ENCODE data around the gene CEBPE.

The CEBPE gene

GRCh38 chr14:23118506-23119362 lies at the start of gene CEBPE:
TSS of gene CEBPE (minus strand) at chr14:23119255. CDS start at chr14:23119091, 164 bp downstream.
- DNase-seq = no peak

DNA sequence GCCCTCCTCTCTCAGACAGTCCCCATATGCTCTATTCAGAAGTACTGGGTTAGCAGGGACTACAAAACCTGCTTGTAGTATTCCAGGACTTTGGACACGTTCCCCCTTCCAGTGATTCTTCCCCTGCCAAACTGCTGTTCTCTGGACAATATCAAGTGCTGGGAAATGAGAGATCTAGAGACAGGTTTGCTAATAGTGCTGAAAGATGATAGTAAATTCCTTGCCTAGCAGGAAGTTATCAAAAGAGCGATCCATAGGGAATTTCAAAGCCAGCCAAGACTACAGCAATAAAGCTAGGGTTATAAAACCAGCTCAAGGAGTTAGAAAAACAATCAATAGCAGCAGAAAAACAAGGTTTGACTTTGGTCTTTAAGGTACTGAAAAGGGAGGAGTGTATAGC lies 49.2 kb upstream of the CEBPE start:
- no peak for DNase-seq

- no peak for DNase-seq
These were observed 48.2 kb upstream of the CEBPE start for GRCh38 chr14:23167116-23167847.

DNA sequence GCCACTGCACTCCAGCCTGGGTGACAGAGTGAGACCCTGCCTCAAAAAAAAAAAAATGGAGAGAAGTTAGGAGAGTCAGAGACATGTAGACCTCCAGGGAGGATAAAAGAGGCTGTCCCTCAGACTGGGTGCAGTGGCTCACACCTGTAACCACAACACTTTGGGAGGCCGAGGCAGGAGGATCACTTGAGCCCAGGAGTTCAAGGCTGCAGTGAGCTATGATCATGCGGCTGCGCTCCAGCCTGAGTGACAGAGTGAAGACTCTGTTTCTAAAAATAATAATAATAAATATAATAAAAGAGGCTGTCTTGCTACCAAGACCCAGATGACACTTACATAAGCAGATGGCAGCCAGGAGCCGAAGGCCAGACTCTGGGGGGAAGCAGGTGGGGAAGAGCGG lies 45.9 kb upstream of the CEBPE start:
- no peak for DNase-seq

DNA sequence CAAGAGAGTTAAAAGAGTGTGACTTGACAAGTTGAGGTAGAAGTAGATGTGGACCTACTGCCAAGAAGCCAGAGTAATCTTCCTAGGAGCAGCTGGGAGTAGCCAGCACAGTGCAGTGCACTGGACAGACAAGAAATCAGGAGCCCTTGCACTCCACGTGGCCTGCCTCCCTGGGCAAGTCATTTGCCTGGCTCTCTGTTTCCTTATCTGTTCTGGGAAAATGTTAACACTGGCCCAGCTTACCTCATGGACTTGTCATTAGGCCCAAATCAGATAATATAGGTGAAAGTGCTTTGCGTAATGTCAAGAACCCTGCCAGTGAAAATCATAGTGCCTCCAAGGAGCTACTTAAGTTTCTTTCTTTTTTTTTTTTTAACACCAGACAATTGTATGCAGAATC lies 45.2 kb upstream of the CEBPE start:
- no peak for DNase-seq

DNA sequence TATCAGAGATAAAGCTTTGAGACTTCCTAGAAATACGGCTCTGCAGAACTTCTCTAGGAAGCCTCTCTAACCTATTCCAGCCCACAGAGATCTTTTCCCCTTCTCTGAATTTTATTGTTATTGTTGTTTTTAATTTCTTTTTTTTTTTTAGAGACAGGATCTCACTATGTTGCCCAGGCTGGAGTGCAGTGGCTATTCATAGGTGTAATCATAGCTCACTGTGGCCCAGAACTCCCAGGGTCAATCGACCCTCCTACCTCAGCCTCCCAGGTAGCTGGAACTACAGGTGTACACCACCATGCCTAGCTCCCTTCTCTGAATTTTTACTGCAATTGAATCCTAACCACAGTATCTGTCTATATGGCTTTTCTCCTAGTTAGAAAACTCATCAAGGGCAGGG lies 44.8 kb upstream of the CEBPE start:
- DNase-seq = no peak

GRCh38 chr14:23162800-23163199 lies 43.7 kb upstream of the CEBPE start:
- no peak for DNase-seq

GRCh38 chr14:23162005-23162404 lies 43.0 kb upstream of the CEBPE start:
- no peak for DNase-seq

DNA sequence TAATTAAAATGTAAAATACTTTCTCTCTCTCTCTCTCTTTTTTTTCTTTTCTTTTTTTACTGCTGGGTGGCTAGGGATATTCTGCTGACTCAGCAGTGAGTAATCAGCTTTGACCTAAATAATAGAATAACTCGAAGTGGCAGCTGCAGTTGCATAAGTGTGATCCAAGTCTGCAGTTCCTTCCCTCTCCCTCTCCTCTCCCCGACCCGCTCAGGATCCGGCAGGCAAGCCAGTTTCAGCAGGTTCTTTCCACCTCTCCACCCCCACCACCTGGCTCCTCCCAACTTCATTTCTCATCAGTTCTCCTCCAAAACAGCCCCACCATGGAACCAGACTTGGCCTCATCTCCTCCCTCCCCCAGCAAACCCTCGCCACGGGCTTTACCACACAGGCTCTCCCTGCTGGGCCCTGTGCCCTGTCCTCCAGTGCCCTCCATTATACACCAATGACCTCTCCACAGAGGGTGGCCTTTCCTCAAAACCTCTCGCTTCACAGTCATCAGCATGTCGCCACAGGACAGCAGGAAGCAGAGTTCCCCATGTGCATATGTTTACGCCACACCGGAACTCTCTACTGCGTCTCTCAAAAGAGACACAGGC lies 42.0 kb upstream of the CEBPE start:
- no peak for DNase-seq

DNA sequence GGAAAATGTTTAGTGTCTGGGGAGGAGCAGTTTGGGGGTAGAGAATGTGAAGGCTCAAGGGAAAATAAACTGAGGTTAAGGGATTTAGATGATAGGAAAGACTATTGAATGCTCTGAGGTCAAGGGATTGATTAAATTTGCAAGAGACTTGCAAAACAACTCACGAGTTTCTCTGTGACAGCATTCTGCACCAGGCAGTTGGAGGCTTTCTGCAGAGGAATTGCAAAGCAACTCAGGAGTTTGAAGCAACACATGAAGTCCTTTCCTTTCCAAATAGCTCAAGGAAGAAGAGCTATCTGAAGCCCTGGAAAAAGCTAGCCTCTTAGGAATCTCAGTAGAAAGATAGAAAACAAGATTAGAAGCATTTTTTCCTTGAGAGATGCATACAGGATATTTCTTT lies 40.5 kb upstream of the CEBPE start:
- no peak for DNase-seq

GRCh38 chr14:23158779-23159178 lies 39.7 kb upstream of the CEBPE start:
- DNase-seq = no peak

DNA sequence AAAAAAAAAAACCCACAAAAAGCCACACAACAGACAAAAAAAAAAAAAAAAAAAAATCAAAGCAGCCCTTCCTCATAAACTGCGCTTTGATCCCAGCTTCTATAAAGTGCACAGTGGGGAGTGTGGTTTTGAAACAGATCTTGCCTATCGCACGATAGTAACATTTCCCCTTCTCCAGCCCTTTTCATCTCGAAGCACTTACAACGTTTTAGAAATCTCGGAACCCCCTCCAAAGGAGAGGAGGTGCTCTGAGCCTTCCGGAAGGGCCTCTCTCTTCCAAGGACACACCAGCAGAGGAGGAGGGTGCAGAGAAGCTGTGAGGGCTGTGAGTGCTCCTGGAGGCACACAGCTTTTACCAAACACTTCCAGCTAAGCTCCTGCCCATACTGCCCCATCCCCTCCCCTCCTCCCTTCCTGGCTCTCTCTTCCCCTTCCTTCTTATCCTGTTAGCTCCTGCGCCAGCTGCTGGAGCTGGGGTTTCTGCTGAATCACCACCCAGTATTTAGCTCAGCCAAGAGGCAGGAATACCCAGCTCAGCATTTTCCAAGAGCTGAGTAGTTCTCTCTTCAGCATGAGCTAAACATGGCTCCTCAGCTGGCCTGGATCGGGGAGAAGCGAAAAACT lies 36.0 kb upstream of the CEBPE start:
- DNase-seq = no peak

- no peak for DNase-seq
These were observed 35.1 kb upstream of the CEBPE start for GRCh38 chr14:23153851-23154796.

GRCh38 chr14:23151342-23151741 lies 32.3 kb upstream of the CEBPE start:
- no peak for DNase-seq

DNA sequence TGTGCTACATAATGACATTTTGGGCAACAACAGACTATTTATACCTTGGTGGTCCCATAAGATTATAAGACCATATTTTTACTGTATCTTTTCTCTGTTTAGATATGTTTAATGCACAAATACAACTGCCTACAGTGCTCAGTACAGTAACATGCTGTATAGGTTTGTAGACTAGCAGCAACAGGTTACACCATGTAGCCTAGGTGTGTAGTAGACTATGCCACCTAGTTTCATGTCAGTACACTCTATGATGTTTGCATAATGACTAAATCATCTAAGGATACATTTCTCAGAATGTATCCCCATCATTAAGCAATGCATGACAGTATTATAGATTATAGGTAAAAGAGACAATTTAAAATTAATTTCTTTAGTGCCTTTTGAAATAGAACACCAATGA lies 30.7 kb upstream of the CEBPE start:
- DNase-seq = no peak

GRCh38 chr14:23148591-23149249 lies 29.7 kb upstream of the CEBPE start:
- DNase-seq = no peak

DNA sequence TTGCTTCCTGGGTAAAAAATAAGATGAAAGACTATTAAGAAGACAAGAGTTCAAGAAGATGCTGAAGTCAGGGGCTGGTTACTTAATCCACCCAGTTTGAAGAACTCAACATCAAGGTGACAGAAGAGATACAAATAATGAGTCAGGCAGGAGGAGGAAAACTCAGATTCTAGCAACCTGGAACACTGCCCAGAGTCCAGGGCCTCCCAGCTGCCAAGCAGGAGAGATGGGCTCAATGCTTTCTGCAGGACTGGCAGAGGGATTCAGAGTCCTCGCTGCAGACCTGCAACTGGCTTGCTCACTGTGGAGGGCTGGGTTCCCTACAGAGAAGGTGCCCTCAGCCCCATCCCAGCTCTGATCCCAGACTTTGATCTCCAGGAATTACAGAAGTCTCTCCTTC lies 28.6 kb upstream of the CEBPE start:
- no peak for DNase-seq

GRCh38 chr14:23146980-23147379 lies 27.9 kb upstream of the CEBPE start:
- no peak for DNase-seq

- DNase-seq = no peak
These were observed 27.4 kb upstream of the CEBPE start for GRCh38 chr14:23146351-23146910.

DNA sequence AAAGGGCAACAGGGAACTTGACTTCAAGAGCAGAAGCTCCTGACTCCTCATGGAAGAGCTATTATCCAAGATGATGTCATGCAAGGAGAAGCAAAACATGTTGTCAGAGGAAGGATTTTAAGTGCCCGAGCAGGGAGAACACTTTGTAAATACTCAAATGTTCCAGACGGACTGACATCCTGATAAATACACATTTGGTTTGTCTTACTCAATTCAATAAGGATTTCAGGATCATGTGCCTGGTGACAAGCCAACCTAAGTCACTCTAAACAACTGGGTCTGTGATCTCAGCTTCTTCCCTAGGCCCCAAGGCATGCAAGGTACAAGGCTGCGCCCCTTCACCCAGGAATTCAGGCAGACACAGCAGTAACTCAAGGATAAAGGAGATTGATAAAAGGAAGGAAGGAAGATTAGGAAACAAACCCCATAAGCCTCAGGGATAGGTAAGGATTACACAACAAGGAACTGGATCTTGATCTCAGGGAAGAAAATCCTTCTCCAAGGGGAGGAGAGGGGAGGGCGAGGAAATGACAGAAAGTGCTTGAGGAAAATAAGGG lies 26.8 kb upstream of the CEBPE start:
- DNase-seq = no peak

- no peak for DNase-seq
These were observed 24.9 kb upstream of the CEBPE start for GRCh38 chr14:23143911-23144310.
